Chondrocyte (in vitro differentiated cells): ENCODE measurements around the gene CPPED1. TPM values are rescaled to one million over a fixed set of nuclear protein-coding genes. Genes with fewer than 3 reads are reported as not detected.

ENCODE experiments used
- DNase-seq: peaks from one replicate; pipeline ENCODE4 v3.0.0; 2021; ENCODE audit warnings: mixed read lengths, low spot score
- H3K27ac Mint-ChIP-seq: one replicate; pipeline ENCODE4 v1.8.0; 2021; ENCODE audit warnings: mild to moderate bottlenecking, moderate library complexity, mixed read lengths; ENCODE audit not compliant: unreplicated experiment
- H3K27me3 Mint-ChIP-seq: 2 replicates; pipeline ENCODE4 v1.8.0; 2021; ENCODE audit warnings: low read depth, mixed read lengths
- H3K36me3 Mint-ChIP-seq: 2 replicates; pipeline ENCODE4 v1.8.0; 2021; ENCODE audit warnings: low read depth, mixed read lengths
- H3K4me1 Mint-ChIP-seq: 2 replicates; pipeline ENCODE4 v1.8.0; 2021; ENCODE audit warnings: low read depth, mild to moderate bottlenecking, mixed read lengths
- H3K4me3 Mint-ChIP-seq: one replicate; pipeline ENCODE4 v1.8.0; 2021; ENCODE audit warnings: mild to moderate bottlenecking, moderate library complexity, mixed read lengths; ENCODE audit not compliant: unreplicated experiment
- H3K9me3 Mint-ChIP-seq: 2 replicates; pipeline ENCODE4 v1.8.0; 2021; ENCODE audit warnings: low read depth, mixed read lengths
- CTCF ChIP-seq: fragments of 200-600 bp; sonication (generic); IDR thresholded peaks from 2 replicates; pipeline ENCODE4 v1.5.0; 2021; ENCODE audit warnings: antibody characterized with exemption, mild to moderate bottlenecking, moderate library complexity
- total RNA-seq: library from RNA; stranded (reverse); gene quantifications from 3 replicates; pipeline ENCODE4 v1.2.1, GENCODE V29; 2021

Gene CPPED1
- total RNA-seq, 1 donor from 2014 or later, result 18.1 TPM

GRCh38 chr16:12837291-12837690 is 33.6 kb upstream of the CPPED1 start:
- no peak for DNase-seq
- H3K27ac Mint-ChIP-seq, result no peak overlapping the region
- H3K27me3 Mint-ChIP-seq, result peaks cover 3% of the 10 kb centered on the region
- peaks cover 3% of the 10 kb centered on the region for H3K4me1 Mint-ChIP-seq
- peaks cover 8% of the 10 kb centered on the region for H3K9me3 Mint-ChIP-seq
- TF ChIP-seq CTCF, result no peak
- no peaks in the 10 kb centered on the region for H3K36me3 Mint-ChIP-seq
- no peak overlapping the region for H3K4me3 Mint-ChIP-seq

DNA sequence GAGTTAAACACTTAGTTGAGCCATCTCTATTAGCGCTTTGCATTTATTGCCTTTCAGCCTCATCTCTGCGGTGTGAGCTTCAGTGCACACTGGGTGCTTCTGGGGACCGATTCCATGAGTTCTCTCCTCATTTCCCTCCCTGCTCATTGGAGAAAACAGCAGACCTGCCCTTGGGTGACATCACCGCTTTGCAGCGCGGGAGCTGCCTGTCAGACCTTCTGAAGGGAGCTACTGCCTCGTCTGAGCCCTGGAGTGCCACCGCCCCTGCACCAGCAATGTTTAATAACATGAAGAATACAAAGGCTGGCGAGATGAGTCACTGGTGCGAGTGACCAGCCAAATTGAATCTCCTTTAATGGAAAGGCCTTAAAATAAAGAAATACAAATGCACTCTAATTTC is 30.2 kb upstream of the CPPED1 start:
- DNase-seq, result no peak
- TF ChIP-seq CTCF, result no peak

GRCh38 chr16:12829096-12829888 is 25.6 kb upstream of the CPPED1 start:
- H3K27me3 Mint-ChIP-seq, result peaks cover 20% of the 10 kb centered on the region
- H3K9me3 Mint-ChIP-seq, result no peaks in the 10 kb centered on the region
- H3K36me3 Mint-ChIP-seq, result no peaks in the 10 kb centered on the region
- no peak overlapping the region for H3K4me3 Mint-ChIP-seq
- peaks cover 3% of the 10 kb centered on the region for H3K4me1 Mint-ChIP-seq
- H3K27ac Mint-ChIP-seq, result no peak overlapping the region
- TF ChIP-seq CTCF, result no peak
- DNase-seq, result no peak

More for the DNA sequence above, 30.2 kb upstream of the CPPED1 start:
- H3K4me1 Mint-ChIP-seq, result peaks cover 3% of the 10 kb centered on the region
- H3K27ac Mint-ChIP-seq, result no peak overlapping the region
- peaks cover 8% of the 10 kb centered on the region for H3K9me3 Mint-ChIP-seq
- H3K4me3 Mint-ChIP-seq, result no peak overlapping the region
- H3K36me3 Mint-ChIP-seq, result no peaks in the 10 kb centered on the region
- H3K27me3 Mint-ChIP-seq, result peaks cover 9% of the 10 kb centered on the region

GRCh38 chr16:12828206-12828605 is 24.5 kb upstream of the CPPED1 start:
- Mint-ChIP-seq H3K36me3 (no peaks in the 10 kb centered on the region), H3K4me1 (no peaks in the 10 kb centered on the region), H3K4me3 (no peak overlapping the region), H3K27ac (no peak overlapping the region), H3K27me3 (peaks cover 22% of the 10 kb centered on the region), H3K9me3 (no peaks in the 10 kb centered on the region)
- TF ChIP-seq CTCF, result no peak
- DNase-seq, result no peak

- TF ChIP-seq CTCF, result no peak
- Mint-ChIP-seq H3K9me3 (no peaks in the 10 kb centered on the region), H3K27ac (no peak overlapping the region), H3K4me3 (no peak overlapping the region), H3K27me3 (peaks cover 37% of the 10 kb centered on the region), H3K36me3 (no peaks in the 10 kb centered on the region), H3K4me1 (no peaks in the 10 kb centered on the region)
- no peak for DNase-seq
Observed at GRCh38 chr16:12826559-12826958, 22.9 kb upstream of the CPPED1 start.
